GM11168 (cell line): ENCODE results near the gene VHLL.

ENCODE experiments used
- in situ Hi-C: fragments of 300-500 bp; cut with MboI; formaldehyde crosslinking; loops from one replicate; pipeline ENCODE4 v1.12.0; 2022; ENCODE audit warnings: low sequenced_read_pairs; ENCODE audit not compliant: unreplicated experiment

The VHLL gene

DNA sequence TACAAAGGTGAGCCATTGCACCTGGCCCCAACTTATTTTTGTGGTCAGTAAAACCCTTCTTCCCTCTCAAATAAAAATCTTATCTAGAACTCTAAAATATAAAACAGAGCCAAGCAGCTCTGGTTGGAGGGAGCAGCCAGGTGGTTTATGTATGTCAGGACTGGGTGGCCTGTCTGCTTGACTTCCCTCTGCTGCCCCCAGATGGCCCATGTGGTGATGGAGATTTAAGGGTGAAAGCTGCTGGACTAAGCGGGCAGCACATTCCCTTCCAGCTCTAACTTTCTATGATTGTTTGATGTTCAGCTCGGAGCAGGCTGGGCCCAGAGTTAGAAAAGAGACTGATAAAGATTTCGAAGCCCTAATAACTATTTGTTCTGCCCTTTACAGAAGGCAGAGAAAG is 39.3 kb downstream of the VHLL start:
- in situ Hi-C loops = no loop called here

GRCh38 chr1:156258859-156259258 is 40.2 kb downstream of the VHLL start:
- in situ Hi-C loops = no loop called here

GRCh38 chr1:156257711-156258110 is 41.4 kb downstream of the VHLL start:
- in situ Hi-C loops = no loop called here

DNA sequence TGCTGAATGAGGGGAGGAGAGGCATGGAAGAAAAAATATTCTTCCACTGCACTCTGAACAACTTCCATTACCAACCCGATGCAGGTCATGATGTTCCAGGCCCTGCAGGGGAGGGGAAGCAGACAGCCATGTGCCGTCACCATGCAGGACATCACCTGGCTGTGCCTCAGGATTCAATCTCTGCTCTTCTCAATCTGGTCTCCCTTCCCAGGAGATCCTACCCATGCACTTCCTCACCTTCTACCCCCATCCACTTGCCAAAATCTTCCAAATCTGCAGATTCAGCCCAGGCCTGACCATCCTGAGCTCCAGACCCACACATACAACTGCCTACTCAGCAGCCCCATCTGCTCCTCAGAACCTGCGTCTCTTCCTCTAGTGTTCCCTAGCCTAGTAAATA is 45.5 kb downstream of the VHLL start:
- in situ Hi-C loops = no loop called here

- in situ Hi-C loops = no loop called here
These were observed 47.6 kb downstream of the VHLL start for GRCh38 chr1:156251527-156251926.

DNA sequence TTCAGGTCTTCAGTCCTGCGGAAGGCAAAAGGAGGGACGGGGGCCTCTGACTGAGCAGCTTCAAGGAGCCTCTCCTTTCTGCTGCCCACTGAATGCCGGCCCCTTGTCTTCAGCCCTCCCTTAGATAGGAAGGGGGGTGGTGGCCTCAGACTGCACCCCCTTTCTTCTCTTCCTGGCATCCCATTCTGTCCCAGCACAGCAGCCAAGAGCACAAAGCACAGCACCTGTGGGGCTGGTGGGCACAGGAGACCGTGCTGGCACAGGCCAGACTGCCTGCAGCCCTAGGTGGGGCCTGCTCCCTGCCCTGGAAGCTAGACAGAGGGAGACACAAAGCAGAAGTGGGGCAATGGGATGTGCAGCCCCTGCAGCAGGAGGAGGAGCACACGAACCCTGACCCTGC is 49.5 kb downstream of the VHLL start:
- in situ Hi-C loops = no loop called here
